Peyer's patch (tissue), 4 donors: ENCODE measurements around the gene SLC40A1.

ENCODE experiments used
- CTCF ChIP-seq, 6 experiments: fragments of 450-650 bp in 4 of 6; fragments of 200-600 bp in 2 of 6; sonication (generic) in 1 of 6; IDR thresholded peaks; one replicate each; pipeline ENCODE4 v1.5.1; 2017 to 2019; ENCODE audit warnings: antibody characterized with exemption in 6 of 6, mild to moderate bottlenecking in 3 of 6, moderate library complexity in 1 of 6
- POLR2A ChIP-seq, 2 donors: fragments of 450-650 bp; IDR thresholded peaks; one replicate each; pipeline ENCODE4 v1.5.1; 2017; ENCODE audit warnings: antibody characterized with exemption in 2 of 2, mild to moderate bottlenecking in 2 of 2, moderate library complexity in 2 of 2

- TF ChIP-seq CTCF (IDR thresholded peaks at IDR 0.05) = no peak
- no peak for TF ChIP-seq POLR2A (IDR thresholded peaks at IDR 0.05)
Measured at GRCh38 chr2:189576396-189576795, 4.2 kb downstream of the SLC40A1 start.
